Fibroblast of lung (primary cell): Measurements from ENCODE around the gene NLRP6. TPM values are rescaled to one million over a fixed set of nuclear protein-coding genes. Genes with fewer than 3 reads are reported as not detected.
"Not testable (repeated sequence)": the region's sequence is repeated elsewhere in the genome, so short reads cannot be mapped to it uniquely, and the experiment has no call there.

Experiments used
- DNase-seq, 2 donors: peaks; one replicate each; pipeline versions ENCODE4 v3.0.0 to v3.0.0-alpha.2; 2010; ENCODE audit warnings: low read depth in 2 of 2
- H2AFZ ChIP-seq: 2 replicates; pipeline ENCODE4 v1.5.1; 2012; ENCODE audit warnings: low read length, control low read depth, inconsistent platforms
- H3K27ac ChIP-seq: 2 replicates; pipeline ENCODE4 v1.5.1; 2011; ENCODE audit warnings: low read length, control low read depth; ENCODE audit not compliant: insufficient read depth
- H3K27me3 ChIP-seq: 2 replicates; pipeline ENCODE4 v1.5.1; 2011; ENCODE audit warnings: mild to moderate bottlenecking, low read length; ENCODE audit not compliant: control insufficient read depth, insufficient read depth
- H3K36me3 ChIP-seq: 2 replicates; pipeline ENCODE4 v1.5.1; 2011; ENCODE audit warnings: low read length; ENCODE audit not compliant: control insufficient read depth, insufficient read depth
- H3K4me1 ChIP-seq: 2 replicates; pipeline ENCODE4 v1.5.1; 2011; ENCODE audit warnings: low read length; ENCODE audit not compliant: control insufficient read depth, insufficient read depth; ENCODE audit errors: extremely low read depth
- H3K4me2 ChIP-seq: 2 replicates; pipeline ENCODE4 v1.5.1; 2011; ENCODE audit warnings: low read length, control low read depth; ENCODE audit not compliant: insufficient read depth; ENCODE audit errors: extremely low read depth
- H3K4me3 ChIP-seq, 4 experiments: fragments of 200-600 bp in 1 of 4; sonication (generic) in 1 of 4; replicated peaks in 1 of 4; 2 replicates each; pipeline ENCODE4 v1.5.1; 2011 to 2016; ENCODE audit warnings: low read length in 4 of 4, low read depth in 3 of 4, mild to moderate bottlenecking in 3 of 4, control low read depth in 2 of 4, inconsistent platforms in 1 of 4, mixed read lengths in 1 of 4; ENCODE audit not compliant: insufficient read depth in 1 of 4; ENCODE audit errors: control extremely low read depth in 1 of 4
- H3K79me2 ChIP-seq: 2 replicates; pipeline ENCODE4 v1.5.1; 2012; ENCODE audit warnings: mild to moderate bottlenecking, low read length, inconsistent platforms; ENCODE audit not compliant: control insufficient read depth, insufficient read depth
- H3K9ac ChIP-seq: 2 replicates; pipeline ENCODE4 v1.5.1; 2011; ENCODE audit warnings: mild to moderate bottlenecking, low read length, control low read depth; ENCODE audit not compliant: insufficient read depth
- H3K9me3 ChIP-seq: 2 replicates; pipeline ENCODE4 v1.5.1; 2012; ENCODE audit warnings: low read depth, low read length; ENCODE audit not compliant: control insufficient read depth, insufficient read depth
- H4K20me1 ChIP-seq: 2 replicates; pipeline ENCODE4 v1.5.1; 2011; ENCODE audit warnings: low read length; ENCODE audit not compliant: control insufficient read depth, insufficient read depth; ENCODE audit errors: extremely low read depth
- CTCF ChIP-seq, 2 donors: IDR thresholded peaks in 1 of 2; conservative IDR thresholded peaks in 1 of 2; 1 replicate in 1 of 2; 2 replicates in 1 of 2; pipeline ENCODE4 v1.5.1; 2011 to 2012; ENCODE audit warnings: low read length in 2 of 2, control low read depth in 1 of 2, inconsistent platforms in 1 of 2, low read depth in 1 of 2, mild to moderate bottlenecking in 1 of 2
- polyA plus RNA-seq, 2 donors: library from polyadenylated mRNA; depleted of rRNA in 1 of 2; stranded (reverse) in 1 of 2; unstranded in 1 of 2; fragments of >200 nt; gene quantifications; 2 replicates each; pipeline ENCODE4 v1.2.1, GENCODE V29; 2011 to 2012; ENCODE audit warnings: missing spikeins in 1 of 2
- total RNA-seq: library from RNA; depleted of rRNA; stranded (reverse); fragments of >200 nt; gene quantifications from 2 replicates; pipeline ENCODE4 v1.2.1, GENCODE V29; 2014

The NLRP6 gene
- total and polyA plus RNA-seq, 2 donors (not counting 1 experiment from before 2014, with no cell fraction given): not detected

DNA sequence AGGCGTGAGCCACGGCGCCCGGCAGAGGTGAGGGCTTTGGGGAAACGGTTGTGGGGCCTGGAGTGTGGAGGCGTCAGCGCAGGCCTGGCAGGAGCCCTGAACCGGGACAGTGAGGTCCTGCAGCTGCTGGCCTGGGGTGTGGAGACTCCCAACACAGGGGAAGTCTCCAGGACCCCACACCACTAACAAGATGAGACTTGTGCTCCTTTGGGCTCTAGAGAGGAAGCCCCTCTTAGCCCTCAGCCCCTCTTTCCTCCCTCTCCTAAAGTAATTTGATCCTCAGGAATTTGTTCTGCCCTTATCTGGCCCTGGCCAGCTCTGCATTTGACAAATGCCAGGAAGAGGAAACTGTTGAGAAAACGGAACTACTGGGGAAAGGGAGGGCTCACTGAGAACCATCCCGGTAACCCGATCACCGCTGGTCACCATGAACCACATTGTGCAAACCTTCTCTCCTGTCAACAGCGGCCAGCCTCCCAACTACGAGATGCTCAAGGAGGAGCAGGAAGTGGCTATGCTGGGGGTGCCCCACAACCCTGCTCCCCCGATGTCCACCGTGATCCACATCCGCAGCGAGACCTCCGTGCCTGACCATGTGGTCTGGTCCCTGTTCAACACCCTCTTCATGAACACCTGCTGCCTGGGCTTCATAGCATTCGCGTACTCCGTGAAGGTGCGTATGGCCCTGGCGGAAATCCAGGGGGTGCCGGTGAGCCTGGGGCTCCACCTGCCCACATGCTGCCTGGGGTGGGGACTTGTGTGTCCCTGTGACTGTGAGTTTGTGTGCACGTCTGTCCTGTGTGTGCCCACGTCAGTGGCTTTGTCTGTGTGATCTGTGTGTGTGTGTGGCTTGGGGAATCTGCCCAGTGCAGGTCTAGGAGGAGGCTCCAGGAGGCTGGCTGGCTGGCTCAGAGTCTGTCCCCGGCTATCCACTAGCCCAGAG is 29.8 kb downstream of the NLRP6 start, which contains the start of gene IFITM2:
Gene IFITM2, plus strand, starts transcription at position 51 of the 943 bp plus-strand sequence. Its CDS starts 377 bp downstream, at position 428.
- peak within 1 kb of the TSS; percentile 65 for H3K9ac ChIP-seq
- not testable (repeated sequence) for H4K20me1 ChIP-seq, H3K36me3 ChIP-seq, H3K9me3 ChIP-seq, H3K27me3 ChIP-seq, H3K4me1 ChIP-seq
- H2AFZ ChIP-seq: peak within 1 kb of the TSS; percentile 41
- H3K27ac ChIP-seq: peak within 1 kb of the TSS; percentile 86
- H3K4me2 ChIP-seq: peak within 1 kb of the TSS; percentile 71
- peak within 1 kb of the TSS; percentile 55 to 80 (median 72) for H3K4me3 ChIP-seq
- peak; percentile 78 to 94 for DNase-seq
- peak in 1 of 2 donors; percentile 5 for TF ChIP-seq CTCF (conservative IDR thresholded peaks at IDR 0.05 in 1 of 2, IDR thresholded peaks at IDR 0.05 in 1 of 2; ENCODE audit: low read depth in 1 of 2, low read length in 2 of 2)
- peaks cover 19% of the 10 kb centered on the region for H3K79me2 ChIP-seq

DNA sequence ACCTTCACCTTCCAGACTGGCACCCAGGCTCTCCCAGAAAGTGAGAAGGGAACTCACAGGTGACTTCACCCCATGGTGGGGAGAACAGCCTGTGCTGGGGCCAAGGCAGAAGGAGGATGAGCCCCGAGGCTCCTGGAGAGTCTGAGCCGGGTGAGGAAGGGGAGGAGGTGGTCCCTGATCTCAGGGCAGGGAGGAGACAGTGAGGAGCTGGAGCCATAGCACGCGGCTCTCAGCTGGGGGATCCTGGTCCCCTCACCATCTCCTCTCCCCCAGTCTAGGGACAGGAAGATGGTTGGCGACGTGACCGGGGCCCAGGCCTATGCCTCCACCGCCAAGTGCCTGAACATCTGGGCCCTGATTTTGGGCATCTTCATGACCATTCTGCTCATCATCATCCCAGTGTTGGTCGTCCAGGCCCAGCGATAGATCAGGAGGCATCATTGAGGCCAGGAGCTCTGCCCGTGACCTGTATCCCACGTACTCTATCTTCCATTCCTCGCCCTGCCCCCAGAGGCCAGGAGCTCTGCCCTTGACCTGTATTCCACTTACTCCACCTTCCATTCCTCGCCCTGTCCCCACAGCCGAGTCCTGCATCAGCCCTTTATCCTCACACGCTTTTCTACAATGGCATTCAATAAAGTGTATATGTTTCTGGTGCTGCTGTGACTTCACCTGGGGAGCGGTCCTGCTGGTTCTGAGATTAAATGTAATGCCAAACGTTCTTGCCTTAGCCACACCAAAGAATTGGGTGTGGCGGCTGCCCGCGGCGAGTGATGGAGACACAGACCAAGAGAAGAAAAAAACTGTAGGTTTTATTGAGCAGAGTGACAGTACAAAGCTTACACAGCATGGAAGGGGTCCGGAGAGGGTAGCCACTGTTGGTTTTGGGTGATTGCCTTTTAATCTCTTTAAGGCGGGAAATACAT is 30.8 kb downstream of the NLRP6 start:
- H3K27ac ChIP-seq: peak overlapping the region; percentile 33

DNA sequence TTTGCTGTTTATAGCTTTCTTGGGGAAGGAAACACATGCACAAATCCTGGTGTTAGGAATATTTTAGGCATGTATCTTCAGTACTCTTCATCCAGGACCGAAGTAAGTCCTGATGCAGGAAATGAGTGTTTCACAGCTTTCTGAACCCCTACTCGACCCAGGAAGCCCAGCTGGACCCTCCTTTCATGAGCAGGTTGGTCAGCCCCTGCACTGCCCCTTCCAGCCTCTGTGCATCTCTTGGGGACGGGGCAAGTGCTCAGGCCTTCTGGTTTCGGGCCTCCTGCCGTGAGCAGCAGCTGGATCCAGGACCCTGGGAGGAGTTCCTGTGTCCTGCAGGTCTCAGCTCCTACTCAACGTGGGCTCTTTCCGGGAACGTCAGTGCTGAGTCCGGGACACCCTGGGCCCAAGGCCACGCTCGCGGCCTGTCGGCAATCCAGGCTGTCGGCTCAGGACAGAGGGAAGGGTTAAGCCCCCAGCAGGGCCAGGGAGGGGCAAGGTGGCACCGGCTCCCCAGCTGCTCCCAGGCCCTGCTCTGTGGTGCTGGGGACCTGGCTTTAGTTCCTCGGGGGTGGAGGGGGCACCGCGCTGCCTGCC is 31.9 kb downstream of the NLRP6 start:
- DNase-seq, H2AFZ ChIP-seq, H3K9me3 ChIP-seq, H3K36me3 ChIP-seq, H3K27me3 ChIP-seq, H4K20me1 ChIP-seq: not testable (repeated sequence)
- Histone ChIP-seq H3K79me2 (peaks cover 19% of the 10 kb centered on the region), H3K4me2 (peak overlapping the region; percentile 92), H3K27ac (peak overlapping the region; percentile 33), H3K4me3 (peak overlapping the region; percentile 27 to 72 (median 60)), H3K4me1 (peaks cover 10% of the 10 kb centered on the region), H3K9ac (peak overlapping the region; percentile 50)

More for the DNA sequence above, 30.8 kb downstream of the NLRP6 start:
- not testable (repeated sequence) for H3K27me3 ChIP-seq, H2AFZ ChIP-seq, DNase-seq, H4K20me1 ChIP-seq, H3K36me3 ChIP-seq, H3K9me3 ChIP-seq
- H3K79me2 ChIP-seq: peaks cover 19% of the 10 kb centered on the region
- peak overlapping the region; percentile 27 to 72 (median 60) for H3K4me3 ChIP-seq
- H3K4me2 ChIP-seq: peak overlapping the region; percentile 92
- peak overlapping the region; percentile 51 for H3K9ac ChIP-seq
- H3K4me1 ChIP-seq: peaks cover 10% of the 10 kb centered on the region

DNA sequence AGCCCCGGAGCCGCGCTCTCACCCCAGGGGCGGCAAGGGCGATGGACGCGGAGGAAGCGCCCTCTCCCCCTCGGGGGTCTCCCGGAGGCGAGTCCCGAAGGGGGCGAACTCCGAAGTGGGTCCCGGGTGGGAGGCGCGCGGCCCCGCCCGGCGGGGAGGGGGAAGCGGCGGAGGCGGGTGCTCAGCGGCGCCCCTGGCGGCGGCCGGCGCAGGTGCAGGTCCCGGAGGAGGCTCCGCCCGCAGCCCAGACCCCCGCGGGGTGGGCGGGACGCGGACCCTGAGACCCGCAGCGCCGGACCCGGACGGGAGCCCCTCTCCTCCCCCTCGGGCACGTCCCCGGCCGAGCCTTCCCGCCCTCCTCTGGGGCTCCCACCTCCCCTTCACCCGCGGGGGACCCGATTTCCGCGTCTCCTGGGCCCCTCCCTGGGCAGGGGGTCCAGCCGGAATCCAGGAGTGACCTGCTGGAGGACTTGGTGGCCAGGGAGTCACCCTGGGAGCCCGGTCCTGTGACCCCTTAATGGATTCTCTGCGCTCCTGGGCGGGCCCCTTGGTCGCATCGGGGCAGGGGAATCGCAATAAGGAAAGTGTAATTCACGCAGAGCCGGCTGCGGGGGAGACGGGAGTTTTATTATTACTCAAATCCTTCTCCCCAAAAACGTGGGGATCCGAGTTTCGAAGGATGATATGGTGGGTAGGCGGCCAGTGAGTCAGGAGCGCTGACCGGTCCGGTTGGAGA is 33.0 kb downstream of the NLRP6 start:
- H3K4me2 ChIP-seq: peak overlapping the region; percentile 48
- DNase-seq, H3K27ac ChIP-seq, H4K20me1 ChIP-seq, H2AFZ ChIP-seq, H3K9me3 ChIP-seq, H3K27me3 ChIP-seq, H3K36me3 ChIP-seq: not testable (repeated sequence)
- peaks cover 19% of the 10 kb centered on the region for H3K79me2 ChIP-seq
- H3K4me1 ChIP-seq: peaks cover 10% of the 10 kb centered on the region
- peak overlapping the region; percentile 53 for H3K9ac ChIP-seq
- peak overlapping the region in 2 of 4 experiments; percentile 26 to 35 for H3K4me3 ChIP-seq
